Sciatic nerve (tissue), 2 donors: ENCODE results near the gene CFTR. TPM values are rescaled to one million over a fixed set of nuclear protein-coding genes. Genes with fewer than 3 reads are reported as not detected.

Experiments
- ATAC-seq: fragments of 200-7000 bp; cut with Tn5 transposase; one replicate; pipeline ENCODE4 v1.9.1; 2020; ENCODE audit warnings: mild to moderate bottlenecking, moderate library complexity
- DNase-seq: peaks from one replicate; pipeline ENCODE4 v3.0.0-alpha.2; 2020; ENCODE audit warnings: low spot score
- intact Hi-C: fragments of 100-400 bp; cut with DNase I; formaldehyde crosslinking; loops from one replicate; pipeline ENCODE4 v1.14.2; 2022
- total RNA-seq: library from RNA; stranded (reverse); fragmentation: NEBNext Ultra II Directional; extraction: Animal tissue kit (Norgen Biotek cat#: 25700); gene quantifications from one replicate; pipeline ENCODE4 v1.2.1, GENCODE V29; 2021
- donor health status: DM: no; HTN: no; CAD: no.
- donor health status: DM: no; HTN: no; CAD: no.

Gene CFTR
- total RNA-seq, 1 donor from 2014 or later = not detected

GRCh38 chr7:117672453-117672852, 192.6 kb downstream of the CFTR start:
- ATAC-seq (no peak), DNase-seq (no peak)
- intact Hi-C loops = no loop called here

- intact Hi-C loops = no loop called here
- ATAC-seq (no peak), DNase-seq (no peak)
Measured at GRCh38 chr7:117673367-117673766, 193.5 kb downstream of the CFTR start.

- intact Hi-C loops = no loop called here
- no peak for DNase-seq
- no peak for ATAC-seq
Measured at GRCh38 chr7:117673839-117674238, 194.0 kb downstream of the CFTR start.

- ATAC-seq = no peak
- no peak for DNase-seq
- intact Hi-C loops = no loop called here
Measured at GRCh38 chr7:117674617-117675016, 194.8 kb downstream of the CFTR start.

GRCh38 chr7:117675497-117676435, 195.9 kb downstream of the CFTR start:
- DNase-seq (no peak), ATAC-seq (no peak)
- intact Hi-C loops = no loop called here

- intact Hi-C loops = no loop called here
- DNase-seq (no peak), ATAC-seq (no peak)
Measured at GRCh38 chr7:117679120-117679519, 199.3 kb downstream of the CFTR start.

DNA sequence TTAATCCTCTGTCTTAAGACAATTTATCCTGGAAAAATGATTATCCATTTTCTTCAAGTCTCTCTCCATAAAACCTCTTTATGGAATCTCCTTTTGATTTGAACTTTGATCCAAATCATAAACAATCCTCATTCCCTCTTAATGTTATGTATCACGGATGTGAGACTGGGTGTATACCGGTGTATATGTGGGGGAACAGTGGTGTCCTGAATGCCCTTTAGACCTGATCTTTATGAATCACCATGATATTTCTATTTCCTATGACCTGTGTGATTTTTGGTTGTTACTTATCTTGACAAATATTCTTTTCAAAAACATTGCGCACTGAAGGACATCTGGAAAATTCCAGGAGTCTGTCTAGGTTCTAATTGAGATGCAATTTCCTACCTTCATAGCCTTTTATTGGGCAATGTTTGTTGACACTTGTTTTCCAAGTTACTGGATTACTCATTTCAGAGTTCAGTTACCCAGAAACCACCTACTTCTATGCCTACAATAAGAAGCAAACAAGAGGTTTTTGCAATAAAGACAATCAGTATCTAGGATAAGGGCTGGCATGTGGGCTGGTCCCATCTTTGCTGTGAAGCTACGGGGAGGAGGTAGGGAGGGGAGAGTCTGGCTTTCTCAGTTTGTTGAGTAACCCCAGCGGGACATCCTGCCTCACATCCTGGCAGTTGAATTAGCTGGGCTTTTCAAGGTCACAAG, 203.0 kb downstream of the CFTR start:
- intact Hi-C loops = no loop called here
- DNase-seq (no peak), ATAC-seq (no peak)

DNA sequence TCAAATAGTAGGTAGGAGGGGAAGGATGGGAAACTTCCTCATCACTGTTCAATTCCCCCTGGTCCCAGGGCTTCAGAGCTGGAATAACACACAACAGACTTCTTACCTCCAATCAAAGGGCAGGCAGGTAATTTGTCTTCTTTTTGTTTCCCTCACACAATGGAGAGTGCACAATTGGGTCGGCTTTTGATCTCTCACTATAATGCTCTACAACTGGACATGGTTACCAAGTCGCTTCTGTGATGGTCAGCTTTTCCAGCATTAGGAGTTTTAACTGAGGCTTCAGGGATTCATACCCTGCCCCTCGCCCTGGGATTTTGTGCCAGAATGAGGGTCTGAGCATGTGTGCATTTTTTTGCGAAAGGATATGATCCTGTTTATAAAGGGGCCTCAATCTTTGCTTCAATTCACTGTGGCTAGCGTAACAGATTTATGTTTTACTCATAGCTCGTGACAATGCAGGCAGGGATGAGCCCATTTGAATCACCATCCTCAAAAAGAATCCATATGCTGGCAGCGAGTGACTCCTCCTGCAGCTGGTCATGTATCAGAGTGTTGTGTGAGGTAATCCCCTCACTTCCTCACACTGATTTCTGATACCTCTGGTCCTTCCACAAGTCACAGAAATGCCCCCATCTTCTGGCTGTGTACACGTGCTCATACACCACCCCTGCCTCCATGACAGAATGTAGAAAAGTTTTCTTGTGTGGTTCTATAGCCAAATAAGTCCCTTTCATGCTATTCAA, 203.8 kb downstream of the CFTR start:
- intact Hi-C loops = no loop called here
- ATAC-seq (no peak), DNase-seq (no peak)

DNA sequence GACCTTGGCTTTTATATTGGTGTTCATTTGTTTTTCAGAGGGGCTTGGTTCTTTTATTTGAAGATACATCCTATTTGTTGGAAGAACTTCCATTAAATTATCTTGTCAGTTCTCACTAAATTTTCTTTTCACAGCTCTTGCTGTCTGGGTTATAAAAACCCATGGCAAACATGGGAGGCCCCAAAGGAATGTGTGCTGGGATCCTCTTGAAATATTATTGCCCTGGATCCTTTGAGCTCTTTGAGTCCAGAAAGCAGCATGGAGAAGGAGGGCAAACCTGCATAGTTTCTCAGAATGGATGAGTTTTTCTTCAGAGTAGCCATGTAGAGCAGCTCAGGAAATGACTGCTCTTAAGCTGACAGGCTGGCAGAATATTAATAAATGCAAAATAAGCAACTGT, 206.0 kb downstream of the CFTR start:
- no peak for ATAC-seq
- intact Hi-C loops = no loop called here

DNA sequence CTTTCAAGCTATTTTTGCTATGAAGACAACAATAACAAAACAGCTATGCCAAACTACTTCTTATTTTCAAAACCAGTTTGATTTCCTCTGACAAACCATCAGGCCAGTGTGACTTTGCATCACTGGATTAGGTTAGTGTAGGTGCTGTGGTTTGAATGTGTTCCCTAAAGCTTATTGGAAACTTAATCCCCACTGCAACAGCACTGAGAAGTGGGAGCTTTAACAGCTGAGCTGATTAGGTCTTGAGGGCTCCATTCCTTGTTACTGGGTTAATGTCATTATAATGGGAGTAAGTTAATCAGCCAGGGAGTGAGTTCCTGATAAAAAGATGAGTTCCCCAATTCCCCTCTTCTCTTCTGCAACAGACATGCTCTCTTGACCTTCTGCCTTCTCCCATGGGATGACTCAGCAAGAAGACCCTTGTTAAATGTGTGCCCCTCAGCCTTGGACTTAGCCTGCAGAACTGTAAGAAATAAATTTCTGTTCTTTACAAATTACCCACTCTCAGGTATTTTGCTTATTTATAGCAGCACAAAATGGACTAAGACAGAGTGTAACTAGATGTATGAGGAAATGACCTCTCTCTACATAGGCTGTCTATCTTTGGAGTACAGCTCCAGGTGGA, 206.6 kb downstream of the CFTR start:
- intact Hi-C loops = no loop called here
- DNase-seq = no peak
- ATAC-seq = no peak

More for the DNA sequence above, 206.0 kb downstream of the CFTR start:
- no peak for DNase-seq

GRCh38 chr7:117688126-117688525, 208.3 kb downstream of the CFTR start:
- intact Hi-C loops = no loop called here
- DNase-seq = no peak
- ATAC-seq = no peak

GRCh38 chr7:117689406-117689805, 209.6 kb downstream of the CFTR start:
- DNase-seq = no peak
- no peak for ATAC-seq
- intact Hi-C loops = no loop called here

DNA sequence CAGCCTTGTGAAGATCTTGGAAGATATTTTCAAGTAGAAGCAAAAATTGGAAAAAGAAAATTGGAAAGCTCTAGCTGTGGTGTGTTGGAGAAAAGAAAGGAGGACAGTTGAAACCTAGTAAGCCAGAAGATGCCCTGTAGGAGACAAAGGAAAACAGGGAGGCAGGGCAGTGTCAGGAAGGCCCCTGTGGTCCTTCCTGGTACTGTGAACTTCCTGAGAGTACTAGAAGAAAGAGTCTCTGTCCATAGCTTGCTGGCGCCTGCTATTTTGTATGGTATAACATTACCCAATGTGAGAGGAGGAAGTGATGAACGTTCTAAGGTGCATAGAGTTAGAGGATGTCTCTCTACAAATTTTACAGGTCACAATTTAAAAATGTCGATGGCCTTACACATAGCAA, 210.3 kb downstream of the CFTR start:
- intact Hi-C loops = no loop called here
- DNase-seq (no peak), ATAC-seq (no peak)

- intact Hi-C loops = no loop called here
- DNase-seq (no peak), ATAC-seq (peak; percentile 77)
Measured at GRCh38 chr7:117692338-117692737, 212.5 kb downstream of the CFTR start.

DNA sequence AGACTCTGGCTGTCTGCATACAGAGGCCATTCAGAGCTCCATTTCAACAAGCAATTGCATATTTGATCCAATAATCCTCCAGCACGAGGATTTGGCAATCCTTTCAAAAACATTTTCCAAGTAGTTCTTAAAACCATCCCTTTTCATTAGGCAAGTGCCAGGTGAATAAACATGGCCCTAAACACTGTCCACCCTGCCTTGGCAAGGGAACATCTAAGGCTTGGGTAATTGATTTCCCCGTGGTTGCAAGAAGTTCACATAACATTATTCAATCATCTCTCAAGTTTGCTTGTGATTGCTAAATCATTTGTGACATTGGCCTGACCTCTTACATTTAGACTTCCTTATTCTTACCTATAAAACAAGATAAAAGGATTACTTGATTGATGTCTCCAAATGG, 218.2 kb downstream of the CFTR start:
- DNase-seq (no peak), ATAC-seq (peak; percentile 67)
- intact Hi-C loops = no loop called here

GRCh38 chr7:117704063-117704462, 224.2 kb downstream of the CFTR start:
- DNase-seq = no peak
- intact Hi-C loops = no loop called here
- no peak for ATAC-seq

GRCh38 chr7:117705630-117706029, 225.8 kb downstream of the CFTR start:
- intact Hi-C loops = no loop called here
- ATAC-seq = no peak

GRCh38 chr7:117706210-117706609, 226.4 kb downstream of the CFTR start:
- ATAC-seq (no peak), DNase-seq (no peak)
- intact Hi-C loops = no loop called here

More at GRCh38 chr7:117705630-117706029, 225.8 kb downstream of the CFTR start:
- no peak for DNase-seq

DNA sequence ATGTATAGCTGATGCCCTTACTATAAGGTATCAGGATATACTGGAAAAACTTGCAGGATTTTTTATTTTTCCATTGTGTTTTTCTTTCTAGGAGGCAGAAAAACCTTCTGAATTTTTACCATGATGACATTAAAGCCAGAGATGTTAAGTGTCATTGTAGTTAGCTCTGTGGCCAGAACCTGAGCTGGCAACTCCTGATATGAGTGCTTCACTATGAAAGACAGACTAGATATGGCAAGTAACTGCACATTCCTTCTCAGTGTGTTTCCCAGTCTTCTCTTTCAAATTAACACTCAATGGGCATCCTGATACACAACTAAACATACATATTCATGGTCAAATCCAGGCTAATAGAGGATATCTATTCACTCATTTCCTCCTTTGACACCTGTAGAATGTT, 227.3 kb downstream of the CFTR start:
- DNase-seq = no peak
- intact Hi-C loops = no loop called here
- no peak for ATAC-seq
